Panc1 (cell line): Measurements from ENCODE around the gene DNAJC16. TPM values are rescaled to one million over a fixed set of nuclear protein-coding genes. Genes with fewer than 3 reads are reported as not detected.

Experiments
- ATAC-seq: fragments of 200-7000 bp; cut with Tn5 transposase; 2 replicates; pipeline ENCODE4 v1.9.1; 2020; ENCODE audit warnings: mild to moderate bottlenecking, moderate library complexity
- BruUV-seq: library from RNA; stranded (reverse); fragments of 400-500 nt; replicated peaks from 2 replicates; lab custom pipeline; 2021; lab: Mats Ljungman, UMichigan
- CTCF ChIA-PET: fragments of 300-600 bp; sonication (Branson Sonifier 250); formaldehyde crosslinking; loops from one replicate; lab custom pipeline; 2022; ENCODE audit warnings: antibody characterized with exemption; lab: Charles Lee
- POLR2A ChIA-PET: fragments of 300-600 bp; sonication (Branson Sonifier 250); formaldehyde crosslinking; loops from one replicate; lab custom pipeline; 2022; ENCODE audit warnings: antibody characterized with exemption; lab: Charles Lee
- DNase-seq: peaks from one replicate; pipeline ENCODE4 v3.0.0-alpha.2; 2010; ENCODE audit warnings: low read depth, low spot score
- H3K27ac ChIP-seq: 2 replicates; pipeline ENCODE4 v1.5.1; 2011; ENCODE audit warnings: mild to moderate bottlenecking, low read length, inconsistent platforms
- H3K27me3 ChIP-seq: fragments of 200-500 bp; sonication (Bioruptor generic); 2 replicates; pipeline ENCODE4 v1.6.0; 2014; ENCODE audit warnings: low read length, inconsistent platforms; ENCODE audit not compliant: control insufficient read depth, insufficient read depth
- H3K36me3 ChIP-seq: fragments of 200-500 bp; sonication (Bioruptor generic); 2 replicates; pipeline ENCODE4 v1.5.1; 2014; ENCODE audit warnings: inconsistent platforms, mild to moderate bottlenecking, low read length, moderate library complexity; ENCODE audit not compliant: control insufficient read depth, insufficient read depth
- H3K4me1 ChIP-seq: 2 replicates; pipeline ENCODE4 v1.5.1; 2011; ENCODE audit warnings: inconsistent platforms, mild to moderate bottlenecking, low read length, moderate library complexity; ENCODE audit not compliant: control insufficient read depth, insufficient read depth
- H3K4me3 ChIP-seq, 2 experiments: 2 replicates each; pipeline ENCODE4 v1.5.1; 2011 to 2012; ENCODE audit warnings: low read depth in 2 of 2, low read length in 2 of 2, mild to moderate bottlenecking in 2 of 2, inconsistent platforms in 1 of 2, moderate library complexity in 1 of 2
- H3K9me3 ChIP-seq: fragments of 200-500 bp; sonication (Bioruptor generic); 2 replicates; pipeline ENCODE4 v1.5.1; 2014; ENCODE audit warnings: low read depth, mild to moderate bottlenecking, inconsistent platforms, low read length, moderate library complexity; ENCODE audit not compliant: control insufficient read depth, insufficient read depth
- CTCF ChIP-seq: fragments of 450-650 bp; IDR thresholded peaks from 2 replicates; pipeline ENCODE4 v1.5.1; 2017; ENCODE audit warnings: mild to moderate bottlenecking
- POLR2AphosphoS5 ChIP-seq: IDR thresholded peaks from 2 replicates; pipeline ENCODE4 v1.6.1; 2012; ENCODE audit warnings: mild to moderate bottlenecking, low read depth, low read length, moderate library complexity
- SIN3A ChIP-seq: IDR thresholded peaks from 2 replicates; pipeline ENCODE4 v1.6.1; 2012; ENCODE audit warnings: low read depth, mild to moderate bottlenecking, low read length, moderate library complexity, borderline replicate concordance; ENCODE audit not compliant: insufficient read depth
- TCF7L2 ChIP-seq: IDR thresholded peaks from 2 replicates; pipeline ENCODE4 v1.6.1; 2011; ENCODE audit warnings: mild to moderate bottlenecking, low read depth, low read length, inconsistent platforms
- in situ Hi-C: cut with HindIII; loops from 2 replicates; pipeline ENCODE4 v1.10.0; 2016; ENCODE audit warnings: low sequenced_read_pairs, low pct_unique_long_range_greater_than_20kb
- intact Hi-C: fragments of 100-400 bp; cut with micrococcal nuclease; formaldehyde crosslinking; loops from one replicate; pipeline ENCODE4 v1.10.0; 2022; ENCODE audit not compliant: unreplicated experiment
- total RNA-seq: library from RNA; stranded (reverse); gene quantifications from one replicate; pipeline ENCODE4 v1.2.1, GENCODE V29; 2021; ENCODE audit not compliant: unreplicated experiment
- TF ChIP-seq, protein P1 (sequence below), 2 experiments: IDR thresholded peaks; 2 replicates each; pipeline ENCODE4 v1.6.1; 2011 to 2012; ENCODE audit warnings: low read depth in 2 of 2, control low read depth in 1 of 2, low read length in 1 of 2, mild to moderate bottlenecking in 1 of 2, moderate library complexity in 1 of 2; ENCODE audit not compliant: insufficient read depth in 1 of 2

DNAJC16 gene
- total RNA-seq, 1 experiment from 2014 or later: 22.0 TPM

- Histone ChIP-seq H3K27me3 (no peaks in the 10 kb centered on the region), H3K9me3 (no peaks in the 10 kb centered on the region), H3K36me3 (peaks cover 7% of the 10 kb centered on the region; the same call in 1 of the 2 replicates), H3K27ac (no peak overlapping the region), H3K4me1 (no peaks in the 10 kb centered on the region), H3K4me3 (no peak overlapping the region)
- DNase-seq (no peak), ATAC-seq (no peak)
- in situ Hi-C loops: no loop called here
- intact Hi-C loops: no loop called here
- ChIA-PET POLR2A (interaction anchor here (0.6 kb wide), 1 partner anchor 767 kb away, joined by 3 read pairs; no protein-coding TSS in a partner anchor), CTCF (no interaction called here)
- TF ChIP-seq CTCF (no peak), SIN3A (no peak), POLR2AphosphoS5 (no peak), TCF7L2 (no peak)
- TF ChIP-seq, protein P1, sequence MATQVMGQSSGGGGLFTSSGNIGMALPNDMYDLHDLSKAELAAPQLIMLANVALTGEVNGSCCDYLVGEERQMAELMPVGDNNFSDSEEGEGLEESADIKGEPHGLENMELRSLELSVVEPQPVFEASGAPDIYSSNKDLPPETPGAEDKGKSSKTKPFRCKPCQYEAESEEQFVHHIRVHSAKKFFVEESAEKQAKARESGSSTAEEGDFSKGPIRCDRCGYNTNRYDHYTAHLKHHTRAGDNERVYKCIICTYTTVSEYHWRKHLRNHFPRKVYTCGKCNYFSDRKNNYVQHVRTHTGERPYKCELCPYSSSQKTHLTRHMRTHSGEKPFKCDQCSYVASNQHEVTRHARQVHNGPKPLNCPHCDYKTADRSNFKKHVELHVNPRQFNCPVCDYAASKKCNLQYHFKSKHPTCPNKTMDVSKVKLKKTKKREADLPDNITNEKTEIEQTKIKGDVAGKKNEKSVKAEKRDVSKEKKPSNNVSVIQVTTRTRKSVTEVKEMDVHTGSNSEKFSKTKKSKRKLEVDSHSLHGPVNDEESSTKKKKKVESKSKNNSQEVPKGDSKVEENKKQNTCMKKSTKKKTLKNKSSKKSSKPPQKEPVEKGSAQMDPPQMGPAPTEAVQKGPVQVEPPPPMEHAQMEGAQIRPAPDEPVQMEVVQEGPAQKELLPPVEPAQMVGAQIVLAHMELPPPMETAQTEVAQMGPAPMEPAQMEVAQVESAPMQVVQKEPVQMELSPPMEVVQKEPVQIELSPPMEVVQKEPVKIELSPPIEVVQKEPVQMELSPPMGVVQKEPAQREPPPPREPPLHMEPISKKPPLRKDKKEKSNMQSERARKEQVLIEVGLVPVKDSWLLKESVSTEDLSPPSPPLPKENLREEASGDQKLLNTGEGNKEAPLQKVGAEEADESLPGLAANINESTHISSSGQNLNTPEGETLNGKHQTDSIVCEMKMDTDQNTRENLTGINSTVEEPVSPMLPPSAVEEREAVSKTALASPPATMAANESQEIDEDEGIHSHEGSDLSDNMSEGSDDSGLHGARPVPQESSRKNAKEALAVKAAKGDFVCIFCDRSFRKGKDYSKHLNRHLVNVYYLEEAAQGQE (IDR thresholded peaks at IDR 0.05; ENCODE audit: insufficient read depth in 1 of 2, low read depth in 2 of 2, low read length in 1 of 2): no peak
- no TSS peak for BruUV-seq
Measured at GRCh38 chr1:15557008-15557407, 30.4 kb downstream of the DNAJC16 start.

GRCh38 chr1:15557594-15557993 is 30.9 kb downstream of the DNAJC16 start:
- ATAC-seq: no peak
- peaks cover 7% of the 10 kb centered on the region; the same call in 1 of the 2 replicates for H3K36me3 ChIP-seq
- TSS peak; percentile 34 for BruUV-seq
- in situ Hi-C loops (no loop called here), intact Hi-C loops (no loop called here)
- H3K9me3 ChIP-seq: no peaks in the 10 kb centered on the region
- no peak overlapping the region for H3K27ac ChIP-seq
- DNase-seq: no peak
- TF ChIP-seq CTCF (no peak), POLR2AphosphoS5 (no peak), TCF7L2 (no peak), SIN3A (no peak)
- TF ChIP-seq, protein P1 (IDR thresholded peaks at IDR 0.05; ENCODE audit: insufficient read depth in 1 of 2, low read depth in 2 of 2, low read length in 1 of 2): no peak
- H3K4me3 ChIP-seq: no peak overlapping the region
- ChIA-PET POLR2A (no interaction called here), CTCF (no interaction called here)
- no peaks in the 10 kb centered on the region for H3K27me3 ChIP-seq
- H3K4me1 ChIP-seq: no peaks in the 10 kb centered on the region
